Tibial nerve (tissue), 4 donors: ENCODE measurements around the gene RAB3A. TPM values are rescaled to one million over a fixed set of nuclear protein-coding genes. Genes with fewer than 3 reads are reported as not detected.

Experiments
- DNase-seq, 2 donors: peaks; one replicate each; pipeline ENCODE4 v3.0.0-alpha.2; 2019; ENCODE audit warnings: low spot score in 2 of 2
- H3K27ac ChIP-seq, 4 donors: fragments of 200-600 bp; sonication (generic) in 3 of 4; one replicate each; pipeline ENCODE4 v1.5.1; 2017 to 2019; ENCODE audit warnings: mild to moderate bottlenecking in 1 of 4
- H3K27me3 ChIP-seq, 2 donors: fragments of 200-600 bp; sonication (generic) in 1 of 2; one replicate each; pipeline versions ENCODE4 v1.5.1 to v1.6.0; 2017 to 2019
- H3K36me3 ChIP-seq, 3 donors: fragments of 200-600 bp; sonication (generic); one replicate each; pipeline ENCODE4 v1.5.1; 2018 to 2019
- H3K4me1 ChIP-seq, 4 donors: fragments of 200-600 bp; sonication (generic) in 3 of 4; one replicate each; pipeline ENCODE4 v1.5.1; 2017 to 2019
- H3K4me3 ChIP-seq, 4 donors: fragments of 200-600 bp; sonication (generic) in 3 of 4; one replicate each; pipeline ENCODE4 v1.5.1; 2017 to 2019; ENCODE audit warnings: mild to moderate bottlenecking in 1 of 4, moderate library complexity in 1 of 4
- H3K9me3 ChIP-seq, 4 donors: fragments of 200-600 bp; sonication (generic) in 3 of 4; one replicate each; pipeline ENCODE4 v1.5.1; 2017 to 2019
- CTCF ChIP-seq, 5 experiments: fragments of 200-600 bp in 3 of 5; fragments of 450-650 bp in 2 of 5; sonication (generic) in 3 of 5; IDR thresholded peaks; one replicate each; pipeline ENCODE4 v1.5.1; 2016 to 2019; ENCODE audit warnings: antibody characterized with exemption in 5 of 5, mild to moderate bottlenecking in 3 of 5, moderate library complexity in 2 of 5
- EP300 ChIP-seq, 2 donors: sonication (generic); formaldehyde crosslinking; IDR thresholded peaks; one replicate each; pipeline ENCODE4 v1.6.1; 2017; ENCODE audit warnings: antibody characterized with exemption in 2 of 2, mild to moderate bottlenecking in 1 of 2
- POLR2A ChIP-seq, 2 donors: fragments of 450-650 bp; IDR thresholded peaks; one replicate each; pipeline ENCODE4 v1.6.1; 2017; ENCODE audit warnings: antibody characterized with exemption in 2 of 2, mild to moderate bottlenecking in 2 of 2, moderate library complexity in 2 of 2
- WGBS, 2 donors: methylation state at CpG; one replicate each; pipeline ENCODE4 v1.1.5; 2018; 5-methylcytosine and 5-hydroxymethylcytosine counted together
- small RNA-seq: library from RNA; depleted of rRNA; stranded (forward); fragments of <200 nt; gene quantifications from one replicate; pipeline ENCODE3, GENCODE V24; 2016
- total RNA-seq, 4 donors: library from RNA; depleted of rRNA; stranded (reverse); fragments of >200 nt; gene quantifications; one replicate each; pipeline ENCODE4 v1.1.0, GENCODE V29; 2016

RAB3A gene
- total RNA-seq, 4 donors from 2014 or later = 1.5 to 5.1 (median 3.9) TPM; not detected in 1

DNA sequence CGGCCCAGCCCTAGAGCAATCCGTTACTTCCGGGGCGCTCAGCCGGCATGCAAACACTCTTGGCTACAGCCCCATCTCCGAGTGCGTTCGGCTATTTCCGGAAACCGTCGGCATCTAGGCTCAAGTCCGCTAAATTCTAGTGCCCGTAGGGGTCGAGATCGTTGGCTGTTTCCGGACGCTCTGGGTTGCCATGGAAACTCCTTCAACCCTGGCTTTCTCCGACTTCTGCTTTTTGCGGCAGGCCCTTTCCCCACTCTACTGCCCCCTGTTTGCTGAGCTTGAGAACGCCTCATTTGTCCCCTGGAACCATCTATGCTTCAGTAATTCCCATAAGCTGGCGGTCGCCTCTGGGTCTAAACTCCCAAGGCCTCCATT is 51.4 kb downstream of the RAB3A start:
- Histone ChIP-seq H3K4me1 (peaks cover 0 to 54% (median 33%) of the 10 kb centered on the region in 4 donors), H3K9me3 (no peaks in the 10 kb centered on the region), H3K27ac (peak overlapping the region; percentile 88 to 95 (median 92)), H3K27me3 (no peaks in the 10 kb centered on the region), H3K36me3 (peaks cover 0 to 40% (median 2%) of the 10 kb centered on the region in 3 donors), H3K4me3 (peak overlapping the region; percentile 55 to 81 (median 69))
- peak; percentile 98 to 100 for DNase-seq
- TF ChIP-seq CTCF (IDR thresholded peaks at IDR 0.05) (peak; percentile 52 to 82 (median 69)), POLR2A (IDR thresholded peaks at IDR 0.05) (no peak)
- 0% methylated on average over 22 of the region's 22 CpGs for WGBS, 2 donors

GRCh38 chr19:18150776-18151624 is 52.8 kb downstream of the RAB3A start:
- H3K27ac ChIP-seq = peak overlapping the region in 2 of 4 donors; percentile 90 to 93
- no peak overlapping the region for H3K4me3 ChIP-seq
- H3K4me1 ChIP-seq = peaks cover 0 to 40% (median 23%) of the 10 kb centered on the region in 4 donors
- 87 to 90% methylated on average over 16 to 18 of the region's 18 CpGs for WGBS, 2 donors
- no peak for DNase-seq
- H3K36me3 ChIP-seq = peaks cover 0 to 45% (median 12%) of the 10 kb centered on the region in 3 donors
- H3K27me3 ChIP-seq = no peaks in the 10 kb centered on the region
- TF ChIP-seq POLR2A (IDR thresholded peaks at IDR 0.05) (no peak), CTCF (IDR thresholded peaks at IDR 0.05) (no peak), EP300 (IDR thresholded peaks at IDR 0.05) (no peak)
- H3K9me3 ChIP-seq = no peaks in the 10 kb centered on the region

- WGBS, 2 donors = 80 to 82% methylated on average over 7 to 16 of the region's 16 CpGs
- TF ChIP-seq POLR2A (IDR thresholded peaks at IDR 0.05) (no peak), CTCF (IDR thresholded peaks at IDR 0.05) (no peak), EP300 (IDR thresholded peaks at IDR 0.05) (no peak)
- Histone ChIP-seq H3K9me3 (no peaks in the 10 kb centered on the region), H3K27ac (no peak overlapping the region), H3K4me3 (no peak overlapping the region), H3K27me3 (no peaks in the 10 kb centered on the region), H3K36me3 (peaks cover 2 to 51% (median 26%) of the 10 kb centered on the region in 3 donors), H3K4me1 (peaks cover 0 to 28% (median 21%) of the 10 kb centered on the region in 4 donors)
- no peak for DNase-seq
These were observed 54.3 kb downstream of the RAB3A start for GRCh38 chr19:18149596-18149975.

- DNase-seq = no peak
- Histone ChIP-seq H3K36me3 (peaks cover 2 to 73% (median 38%) of the 10 kb centered on the region in 3 donors), H3K27ac (no peak overlapping the region), H3K9me3 (no peaks in the 10 kb centered on the region), H3K4me1 (peaks cover 0 to 17% (median 10%) of the 10 kb centered on the region in 4 donors), H3K4me3 (no peak overlapping the region), H3K27me3 (no peaks in the 10 kb centered on the region)
- TF ChIP-seq EP300 (IDR thresholded peaks at IDR 0.05) = no peak
- TF ChIP-seq POLR2A (IDR thresholded peaks at IDR 0.05) = no peak
- TF ChIP-seq CTCF (IDR thresholded peaks at IDR 0.05) = no peak
- 92 to 93% methylated on average over 13 of the region's 13 CpGs for WGBS, 2 donors
These were observed 56.4 kb downstream of the RAB3A start for GRCh38 chr19:18147396-18147795.

Small RNA genes within 50 kb of the gene (small RNA-seq; reads per million reads assigned to genes)
- not detected for gene IFI30

Other genes with a start within 250 kb of the RAB3A start
- under 1 TPM in 1 of 4 donors, not detected in 3; under 0.01 TPM for gene KCNN1, start 236.9 kb downstream of the RAB3A start, total RNA-seq
- 100 to 1,000 TPM; 127 to 180 (median 177) TPM for gene ARRDC2, start 195.9 kb downstream of the RAB3A start, total RNA-seq
- gene IL12RB1, start 117.1 kb downstream of the RAB3A start, total RNA-seq = 1 to 10 TPM; 1.0 to 4.8 (median 1.9) TPM
- 10 to 100 TPM in 2 of 4 donors, 1 to 10 TPM in 2; 7.6 to 19.8 (median 10.0) TPM for gene MAST3, start 106.3 kb downstream of the RAB3A start, total RNA-seq
- gene PIK3R2, start 50.9 kb downstream of the RAB3A start, total RNA-seq = 10 to 100 TPM; 12.2 to 38.1 (median 15.7) TPM
- 100 to 1,000 TPM in 1 of 4 donors, 10 to 100 TPM in 3; 19.0 to 101 (median 29.4) TPM for gene IFI30, start 30.2 kb downstream of the RAB3A start, total RNA-seq
- gene MPV17L2, start 10.8 kb downstream of the RAB3A start, total RNA-seq = 10 to 100 TPM; 11.1 to 19.0 (median 15.5) TPM
- gene PDE4C, start 22.4 kb upstream of the RAB3A start, total RNA-seq = under 1 TPM in 3 of 4 donors, not detected in 1; under 0.01 to 0.60 (median 0.59) TPM
- gene IQCN, start 70.4 kb upstream of the RAB3A start, total RNA-seq = 10 to 100 TPM in 2 of 4 donors, 1 to 10 TPM in 2; 2.3 to 11.4 (median 8.2) TPM
- 100 to 1,000 TPM; 309 to 553 (median 486) TPM for gene JUND, start 77.6 kb upstream of the RAB3A start, total RNA-seq
- 100 to 1,000 TPM in 3 of 4 donors, 10 to 100 TPM in 1; 70.4 to 167 (median 156) TPM for gene LSM4, start 119.0 kb upstream of the RAB3A start, total RNA-seq
- gene PGPEP1, start 136.6 kb upstream of the RAB3A start, total RNA-seq = 10 to 100 TPM; 15.9 to 27.9 (median 20.1) TPM
- gene GDF15, start 182.1 kb upstream of the RAB3A start, total RNA-seq = 10 to 100 TPM in 2 of 4 donors, 1 to 10 TPM in 2; 4.2 to 31.0 (median 13.2) TPM
- gene LRRC25, start 193.6 kb upstream of the RAB3A start, total RNA-seq = 10 to 100 TPM in 2 of 4 donors, 1 to 10 TPM in 2; 9.0 to 13.8 (median 9.8) TPM
- gene SSBP4, start 215.4 kb upstream of the RAB3A start, total RNA-seq = 100 to 1,000 TPM in 1 of 4 donors, 10 to 100 TPM in 3; 67.4 to 172 (median 84.2) TPM
- 10 to 100 TPM; 43.5 to 82.2 (median 52.4) TPM for gene ISYNA1, start 234.1 kb upstream of the RAB3A start, total RNA-seq